HepG2 (cell line): ENCODE results near the gene IRF2. TPM values are rescaled to one million over a fixed set of nuclear protein-coding genes. Genes with fewer than 3 reads are reported as not detected.

Source experiments
- ARID5B ChIP-seq: IDR thresholded peaks from 2 replicates; pipeline ENCODE4 v1.4.0; 2020; ENCODE audit warnings: mild to moderate bottlenecking, missing genetic modification reagents
- ELF3 ChIP-seq: IDR thresholded peaks from 2 replicates; pipeline ENCODE4 v1.6.1; 2016; ENCODE audit warnings: missing genetic modification reagents, missing compliant biosample characterization
- EP300 ChIP-seq, 3 experiments: sonication (generic) in 1 of 3; formaldehyde crosslinking in 1 of 3; IDR thresholded peaks; 2 replicates each; pipeline versions ENCODE4 v1.5.1 to v1.6.1; 2011 to 2020; ENCODE audit warnings: low read depth in 2 of 3, low read length in 2 of 3, borderline replicate concordance in 1 of 3, improper control_type of control experiment in 1 of 3, mild to moderate bottlenecking in 1 of 3, missing genetic modification reagents in 1 of 3, moderate library complexity in 1 of 3
- FOXA3 ChIP-seq: IDR thresholded peaks from 2 replicates; pipeline ENCODE4 v1.6.1; 2016; ENCODE audit warnings: missing genetic modification reagents, missing compliant biosample characterization
- NCOA5 ChIP-seq: sonication (generic); formaldehyde crosslinking; IDR thresholded peaks from 2 replicates; pipeline ENCODE4 v1.4.0; 2020; ENCODE audit warnings: missing genetic modification reagents
- TFDP1 ChIP-seq: IDR thresholded peaks from 2 replicates; pipeline ENCODE4 v1.6.1; 2016; ENCODE audit warnings: missing compliant biosample characterization, missing genetic modification reagents, borderline replicate concordance
- UBTF ChIP-seq: sonication (generic); formaldehyde crosslinking; IDR thresholded peaks from 2 replicates; pipeline ENCODE4 v1.4.0; 2020; ENCODE audit warnings: mild to moderate bottlenecking, missing genetic modification reagents
- ZHX1 ChIP-seq: sonication (generic); formaldehyde crosslinking; IDR thresholded peaks from 2 replicates; pipeline ENCODE4 v1.8.1; 2022; ENCODE audit warnings: low read depth, mild to moderate bottlenecking, missing genetic modification reagents
- ZNF556 ChIP-seq: sonication (generic); formaldehyde crosslinking; IDR thresholded peaks from 2 replicates; pipeline ENCODE4 v1.4.0; 2020; ENCODE audit warnings: mild to moderate bottlenecking, missing genetic modification reagents, borderline replicate concordance
- ZNF891 ChIP-seq: sonication (generic); formaldehyde crosslinking; IDR thresholded peaks from 2 replicates; pipeline ENCODE4 v1.5.0; 2020; ENCODE audit warnings: mild to moderate bottlenecking, missing genetic modification reagents
- polyA plus RNA-seq, 8 experiments: library from polyadenylated mRNA; depleted of rRNA in 3 of 8; stranded (reverse) in 7 of 8; unstranded in 1 of 8; fragments of >200 nt; fragmentation: Illumina TruSeq in 4 of 8; extraction: Trizol in 4 of 8; gene quantifications; 2 replicates each; pipeline versions ENCODE4 v1.2.1 to v1.2.3, GENCODE V29; 2011 to 2016; ENCODE audit warnings: low read depth in 4 of 8, missing spikeins in 1 of 8, mixed read lengths in 1 of 8; ENCODE audit not compliant: insufficient read depth in 1 of 8
- total RNA-seq, 5 experiments: library from RNA; depleted of rRNA; stranded (reverse); fragments of >200 nt; fragmentation: Illumina TruSeq; extraction: Trizol; gene quantifications; 2 replicates each; pipeline ENCODE4 v1.2.3, GENCODE V29; 2016; ENCODE audit warnings: low read depth in 1 of 5

The IRF2 gene
- total and polyA plus RNA-seq, 2 of the 13 experiments (the other 11 are each of a cell fraction or from before 2014, with no cell fraction given) = 15.5 to 28.8 TPM

- TF ChIP-seq ZNF556 (peak; percentile 34; the same call in 1 of the 2 replicates), NCOA5 (CRISPR knock-in tag) (no peak), ZNF891 (peak; percentile 60; the same call in 1 of the 2 replicates), TFDP1 (CRISPR knock-in tag) (peak; percentile 34; the same call in 1 of the 2 replicates), ZHX1 (peak; percentile 71), ELF3 (CRISPR knock-in tag) (peak; percentile 9; the same call in 1 of the 2 replicates), EP300 (IDR thresholded peaks at IDR 0.05; ENCODE audit: low read depth in 2 of 2, low read length in 2 of 2) (peak in 1 of 2 experiments; percentile 38; a peak in 1 of 4 replicates), EP300 (CRISPR knock-in tag; IDR thresholded peaks at IDR 0.05; ENCODE audit: borderline replicate concordance) (no peak), UBTF (CRISPR knock-in tag) (peak; percentile 96), FOXA3 (CRISPR knock-in tag) (0 out of 2 replicates have a peak, but pooled peaks have one; percentile 8), ARID5B (peak; percentile 81)
Observed at GRCh38 chr4:184472614-184473498, 1.5 kb downstream of the IRF2 start (continued).
